RWPE2 (cell line): Measurements from ENCODE around the gene ATXN2.
"Not testable (repeated sequence)": the region's sequence is repeated elsewhere in the genome, so short reads cannot be mapped to it uniquely, and the experiment has no call there.

Source experiments
- ATAC-seq: fragments of 200-7000 bp; cut with Tn5 transposase; 3 replicates; pipeline ENCODE4 v1.9.1; 2021; ENCODE audit warnings: low read depth
- DNase-seq: peaks from one replicate; pipeline ENCODE4 v3.0.0-alpha.2; 2020; ENCODE audit warnings: low spot score
- H3K27ac ChIP-seq: fragments of 450-650 bp; 2 replicates; pipeline ENCODE4 v1.5.1; 2017; ENCODE audit warnings: mild to moderate bottlenecking; ENCODE audit not compliant: poor library complexity, severe bottlenecking
- H3K27me3 ChIP-seq: fragments of 250-450 bp; sonication (Bioruptor Pico); 2 replicates; pipeline ENCODE4 v1.5.1; 2021; ENCODE audit warnings: mild to moderate bottlenecking, moderate library complexity; ENCODE audit not compliant: insufficient read depth, poor library complexity, severe bottlenecking
- H3K36me3 ChIP-seq: fragments of 250-450 bp; sonication (Bioruptor Pico); 2 replicates; pipeline ENCODE4 v1.5.1; 2020; ENCODE audit warnings: low read depth, mild to moderate bottlenecking, moderate library complexity
- H3K4me1 ChIP-seq: fragments of 250-450 bp; sonication (Bioruptor Pico); 2 replicates; pipeline ENCODE4 v1.5.1; 2021; ENCODE audit warnings: mild to moderate bottlenecking, moderate library complexity; ENCODE audit not compliant: insufficient read depth, poor library complexity, severe bottlenecking
- H3K4me3 ChIP-seq: fragments of 250-450 bp; sonication (Bioruptor Pico); 2 replicates; pipeline ENCODE4 v1.5.1; 2021; ENCODE audit warnings: mild to moderate bottlenecking, moderate library complexity; ENCODE audit not compliant: severe bottlenecking
- H3K9me3 ChIP-seq: fragments of 250-450 bp; sonication (Bioruptor Pico); 2 replicates; pipeline ENCODE4 v1.5.1; 2021; ENCODE audit warnings: mild to moderate bottlenecking, moderate library complexity; ENCODE audit not compliant: severe bottlenecking
- TF ChIP-seq, protein P1 (sequence below): fragments of 450-650 bp; IDR thresholded peaks from one replicate; pipeline ENCODE4 v1.5.1; 2017; ENCODE audit warnings: mild to moderate bottlenecking, moderate library complexity; ENCODE audit not compliant: poor library complexity, severe bottlenecking

Gene ATXN2

DNA sequence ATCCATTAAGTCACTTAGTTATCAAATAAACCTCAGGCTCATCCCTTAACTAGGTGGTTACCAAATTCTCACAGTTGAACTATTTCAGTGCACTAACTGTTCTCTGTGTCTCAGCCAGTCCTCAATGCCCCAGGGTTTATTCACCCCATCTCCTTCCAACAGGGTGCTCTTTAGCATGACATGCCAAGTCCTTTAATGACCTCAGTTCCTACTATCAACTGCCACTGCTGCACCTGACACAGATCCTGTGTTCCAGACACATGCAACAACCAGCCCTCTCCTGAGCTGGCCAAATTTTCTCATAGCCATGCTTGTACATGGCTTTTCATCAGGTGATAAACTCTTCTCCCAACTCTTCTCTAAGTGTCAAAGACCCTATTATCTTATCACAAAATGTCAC, 80.0 kb downstream of the ATXN2 start:
- Histone ChIP-seq H3K4me1 (no peaks in the 10 kb centered on the region), H3K9me3 (no peaks in the 10 kb centered on the region), H3K27ac (no peak overlapping the region), H3K36me3 (peaks cover 91% of the 10 kb centered on the region), H3K27me3 (no peaks in the 10 kb centered on the region), H3K4me3 (no peak overlapping the region)
- no peak for DNase-seq
- no peak for ATAC-seq
- TF ChIP-seq, protein P1, sequence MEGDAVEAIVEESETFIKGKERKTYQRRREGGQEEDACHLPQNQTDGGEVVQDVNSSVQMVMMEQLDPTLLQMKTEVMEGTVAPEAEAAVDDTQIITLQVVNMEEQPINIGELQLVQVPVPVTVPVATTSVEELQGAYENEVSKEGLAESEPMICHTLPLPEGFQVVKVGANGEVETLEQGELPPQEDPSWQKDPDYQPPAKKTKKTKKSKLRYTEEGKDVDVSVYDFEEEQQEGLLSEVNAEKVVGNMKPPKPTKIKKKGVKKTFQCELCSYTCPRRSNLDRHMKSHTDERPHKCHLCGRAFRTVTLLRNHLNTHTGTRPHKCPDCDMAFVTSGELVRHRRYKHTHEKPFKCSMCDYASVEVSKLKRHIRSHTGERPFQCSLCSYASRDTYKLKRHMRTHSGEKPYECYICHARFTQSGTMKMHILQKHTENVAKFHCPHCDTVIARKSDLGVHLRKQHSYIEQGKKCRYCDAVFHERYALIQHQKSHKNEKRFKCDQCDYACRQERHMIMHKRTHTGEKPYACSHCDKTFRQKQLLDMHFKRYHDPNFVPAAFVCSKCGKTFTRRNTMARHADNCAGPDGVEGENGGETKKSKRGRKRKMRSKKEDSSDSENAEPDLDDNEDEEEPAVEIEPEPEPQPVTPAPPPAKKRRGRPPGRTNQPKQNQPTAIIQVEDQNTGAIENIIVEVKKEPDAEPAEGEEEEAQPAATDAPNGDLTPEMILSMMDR = no peak

DNA sequence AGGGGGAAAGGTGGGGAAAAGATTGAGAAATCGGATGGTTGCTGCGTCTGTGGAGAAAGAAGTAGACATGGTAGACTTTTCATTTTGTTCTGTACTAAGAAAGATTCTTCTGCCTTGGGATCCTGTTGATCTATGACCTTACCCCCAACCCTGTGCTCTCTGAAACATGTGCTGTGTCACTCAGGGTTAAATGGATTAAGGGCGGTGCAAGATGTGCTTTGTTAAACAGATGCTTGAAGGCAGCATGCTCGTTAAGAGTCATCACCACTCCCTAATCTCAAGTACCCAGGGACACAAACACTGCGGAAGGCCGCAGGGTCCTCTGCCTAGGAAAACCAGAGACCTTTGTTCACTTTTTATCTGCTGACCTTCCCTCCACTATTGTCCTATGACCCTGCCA, 91.4 kb downstream of the ATXN2 start:
- not testable (repeated sequence) for H3K4me3 ChIP-seq, ATAC-seq, H3K27ac ChIP-seq, H3K4me1 ChIP-seq, H3K9me3 ChIP-seq, DNase-seq, H3K27me3 ChIP-seq
- H3K36me3 ChIP-seq = peaks cover 76% of the 10 kb centered on the region

DNA sequence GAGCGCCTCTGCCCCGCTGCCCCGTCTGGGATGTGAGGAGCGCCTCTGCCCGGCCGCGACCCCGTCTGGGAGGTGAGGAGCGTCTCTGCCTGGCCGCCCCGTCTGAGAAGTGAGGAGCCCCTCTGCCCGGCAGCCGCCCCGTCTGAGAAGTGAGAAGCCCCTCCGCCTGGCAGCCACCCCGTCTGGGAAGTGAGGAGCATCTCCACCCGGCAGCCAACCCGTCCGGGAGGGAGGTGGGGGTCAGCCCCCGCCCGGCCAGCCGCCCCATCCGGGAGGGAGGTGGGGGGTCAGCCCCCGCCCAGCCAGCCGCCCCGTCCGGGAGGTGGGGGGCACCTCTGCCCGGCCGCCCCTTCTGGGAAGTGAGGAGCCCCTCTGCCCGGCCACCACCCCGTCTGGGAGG, 91.9 kb downstream of the ATXN2 start:
- DNase-seq, H3K4me3 ChIP-seq, H3K9me3 ChIP-seq, H3K4me1 ChIP-seq, ATAC-seq, H3K27me3 ChIP-seq, H3K27ac ChIP-seq: not testable (repeated sequence)
- H3K36me3 ChIP-seq = peaks cover 74% of the 10 kb centered on the region

DNA sequence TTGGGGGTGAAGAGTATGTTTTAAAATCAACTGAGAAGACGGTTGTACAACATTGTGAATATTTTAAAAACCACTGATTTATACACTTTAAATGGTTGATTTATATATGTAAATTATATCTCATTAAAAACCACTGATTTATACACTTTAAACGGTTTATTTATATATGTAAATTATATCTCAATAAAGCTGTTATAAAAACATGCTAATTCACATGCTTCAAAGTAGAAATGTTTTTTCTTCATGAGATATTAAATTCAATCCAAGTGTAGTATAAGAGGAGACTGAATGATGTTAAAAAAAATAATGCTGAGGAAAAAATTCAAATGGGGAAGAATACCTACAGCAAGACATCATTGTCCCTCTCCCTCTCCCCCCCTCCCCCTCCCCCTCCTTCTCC, 92.9 kb downstream of the ATXN2 start:
- H3K27ac ChIP-seq = no peak overlapping the region
- TF ChIP-seq, protein P1 = no peak
- peaks cover 65% of the 10 kb centered on the region for H3K36me3 ChIP-seq
- DNase-seq = no peak
- no peaks in the 10 kb centered on the region for H3K9me3 ChIP-seq
- no peaks in the 10 kb centered on the region for H3K27me3 ChIP-seq
- no peak overlapping the region for H3K4me3 ChIP-seq
- no peaks in the 10 kb centered on the region for H3K4me1 ChIP-seq
- no peak for ATAC-seq

DNA sequence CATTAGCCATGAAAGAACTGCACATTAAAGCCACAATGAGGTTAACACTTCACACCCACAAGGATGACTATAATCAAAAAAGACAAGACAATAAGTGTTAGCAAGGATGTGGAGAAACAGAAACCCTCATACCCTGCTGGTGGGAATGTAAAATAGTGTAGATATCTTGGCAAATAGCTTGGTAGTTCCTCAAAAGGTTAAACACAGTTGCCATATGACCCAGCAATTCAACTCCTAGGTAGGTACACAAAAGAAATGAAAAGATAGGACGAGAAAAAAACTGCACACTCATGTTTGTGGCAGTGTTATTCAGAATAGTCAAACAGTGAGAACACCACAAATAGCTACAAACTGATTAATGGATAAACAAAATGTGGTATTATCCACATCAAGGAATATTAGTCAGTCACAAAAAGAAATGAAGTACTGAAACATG, 93.5 kb downstream of the ATXN2 start:
- Histone ChIP-seq H3K9me3 (no peaks in the 10 kb centered on the region), H3K27ac (no peak overlapping the region), H3K4me1 (no peaks in the 10 kb centered on the region), H3K27me3 (no peaks in the 10 kb centered on the region), H3K36me3 (peaks cover 64% of the 10 kb centered on the region), H3K4me3 (no peak overlapping the region)
- DNase-seq (no peak), ATAC-seq (no peak)
- TF ChIP-seq, protein P1 = no peak

DNA sequence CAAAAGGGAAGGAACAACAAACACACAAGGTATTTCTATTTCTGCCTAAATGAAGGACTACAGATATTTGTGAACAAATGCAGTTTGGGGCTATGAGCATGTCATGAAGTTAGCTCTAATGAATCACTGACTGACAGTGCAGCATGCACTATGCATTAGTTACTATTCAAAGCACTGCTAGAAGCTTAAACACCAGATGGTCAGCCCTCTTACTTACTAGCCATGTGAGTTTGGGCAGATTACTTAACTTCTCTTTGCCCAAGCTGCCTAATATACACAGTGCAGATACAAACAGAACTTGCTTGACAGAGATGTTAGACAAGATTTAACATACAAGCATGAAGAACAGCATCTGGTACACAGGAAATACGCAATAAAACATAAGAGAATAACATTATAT, 96.0 kb downstream of the ATXN2 start:
- Histone ChIP-seq H3K9me3 (no peaks in the 10 kb centered on the region), H3K4me1 (no peaks in the 10 kb centered on the region), H3K27me3 (no peaks in the 10 kb centered on the region), H3K36me3 (peaks cover 61% of the 10 kb centered on the region), H3K27ac (no peak overlapping the region), H3K4me3 (no peak overlapping the region)
- TF ChIP-seq, protein P1 = no peak
- ATAC-seq (no peak), DNase-seq (no peak)
